Activated CD4-positive, CD25-positive, alpha-beta regulatory T cell treated with anti-CD3 and anti-CD28 coated beads, Interleukin-2, amount 50 U/mL, for 72 hours (primary cell): ENCODE data around the gene SH3BP4.

Experiments
- DNase-seq: peaks from one replicate; pipeline ENCODE4 v3.0.0; 2021

The SH3BP4 gene

GRCh38 chr2:234951664-234952269, at the start of gene SH3BP4:
SH3BP4 (plus strand) TSS chr2:234952017; CDS start chr2:235035003, 82,986 bp downstream.
- DNase-seq: no peak

GRCh38 chr2:234904785-234905184, 47.0 kb upstream of the SH3BP4 start:
- no peak for DNase-seq

GRCh38 chr2:234905547-234906265, 46.1 kb upstream of the SH3BP4 start:
- DNase-seq: no peak

DNA sequence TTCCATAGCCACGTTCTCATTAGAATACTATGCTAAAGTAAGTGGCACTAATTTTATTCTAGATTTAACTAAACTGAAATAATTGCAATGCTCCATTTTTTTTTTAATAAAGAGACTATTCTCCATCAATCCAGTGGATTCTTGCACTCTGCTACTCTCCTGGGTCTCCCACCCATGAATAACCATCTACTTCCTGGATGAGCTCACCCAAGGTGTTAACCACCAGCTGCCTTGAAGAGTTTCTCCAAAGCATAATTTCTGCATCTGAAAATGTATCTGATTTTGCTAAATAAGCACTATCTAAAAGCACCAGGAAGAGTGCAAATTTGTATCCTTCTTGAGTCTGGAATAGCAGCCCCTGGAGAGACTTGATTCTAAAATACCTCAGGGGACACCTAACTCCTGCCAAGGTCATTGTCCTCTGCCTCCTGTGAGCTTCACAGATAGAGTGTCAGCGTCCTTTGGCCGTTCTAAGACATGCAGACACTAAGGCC, 41.6 kb upstream of the SH3BP4 start:
- no peak for DNase-seq

DNA sequence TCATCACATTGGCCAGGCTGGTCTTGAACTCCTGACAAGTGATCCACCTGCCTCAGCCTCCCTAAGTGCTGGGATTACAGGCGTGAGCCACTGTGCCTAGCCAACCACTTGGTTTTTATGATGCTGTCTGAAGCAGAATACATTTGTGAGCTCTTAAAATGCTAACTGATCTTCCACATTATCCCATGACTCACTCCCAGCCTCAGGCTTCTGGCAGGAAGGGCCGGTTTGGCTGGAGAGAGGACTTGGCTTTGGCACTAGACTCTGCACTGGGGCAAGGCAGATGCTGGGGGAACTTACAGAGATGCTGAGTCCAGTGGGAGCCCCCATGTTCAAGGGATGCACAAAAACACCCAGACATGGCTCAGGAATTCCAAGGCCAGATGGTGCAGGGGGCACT, 40.5 kb upstream of the SH3BP4 start:
- DNase-seq: no peak

GRCh38 chr2:234912437-234912836, 39.4 kb upstream of the SH3BP4 start:
- no peak for DNase-seq

DNA sequence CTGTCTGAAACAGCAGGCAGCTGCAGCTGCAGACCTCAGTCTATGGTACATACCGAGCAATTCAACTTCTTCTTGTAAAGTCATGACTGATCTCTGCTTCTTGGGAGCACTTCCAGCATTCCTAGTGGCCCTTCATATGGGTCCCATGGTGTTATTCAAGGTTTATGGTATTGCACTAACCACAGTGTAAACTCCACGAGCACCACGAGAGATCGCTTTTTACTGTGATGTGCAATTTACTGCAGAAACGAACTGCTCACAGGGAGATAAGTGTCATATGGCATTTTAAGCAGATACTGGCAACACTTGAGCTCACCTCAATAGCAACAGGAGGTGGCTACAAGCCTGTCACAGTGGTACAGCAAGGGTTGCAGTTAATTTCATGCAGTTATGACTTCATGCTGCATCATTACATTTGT, 38.6 kb upstream of the SH3BP4 start:
- DNase-seq: no peak

DNA sequence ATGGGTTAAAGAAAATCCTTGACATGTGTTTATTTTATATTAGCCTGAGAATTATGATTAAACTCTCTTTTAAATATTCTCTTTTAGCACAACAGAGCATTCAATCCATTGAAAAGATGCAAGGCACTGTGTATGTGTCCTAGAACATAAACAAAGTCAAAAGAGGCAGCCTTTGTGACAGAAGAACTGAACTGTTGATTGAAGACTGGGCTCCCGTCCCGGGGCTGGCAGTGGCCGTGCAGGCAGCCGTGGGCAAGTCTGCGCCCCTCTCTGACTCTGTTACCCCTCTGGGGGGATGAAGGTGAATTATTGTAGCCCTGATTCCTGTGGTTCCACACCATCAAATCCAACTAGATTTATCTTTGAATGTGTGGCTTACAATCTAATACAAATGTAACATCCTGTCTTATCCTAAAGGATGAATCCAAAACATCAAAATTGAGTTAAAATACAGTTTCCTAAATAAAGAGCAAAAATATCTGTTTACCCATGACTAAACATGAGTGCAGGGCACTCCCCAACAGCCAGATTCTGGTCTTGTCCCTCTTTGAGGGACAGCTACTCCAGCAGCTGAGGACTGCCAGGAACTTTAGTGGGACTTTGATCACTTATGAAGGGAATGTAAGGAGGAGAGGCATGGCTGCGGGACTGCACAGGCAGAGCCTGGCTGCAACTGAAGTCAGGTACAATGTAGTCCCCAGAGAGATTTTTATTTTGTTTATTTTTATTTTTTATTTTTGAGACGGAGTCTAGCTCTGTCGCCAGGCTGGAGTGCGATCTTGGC, 37.3 kb upstream of the SH3BP4 start:
- no peak for DNase-seq

DNA sequence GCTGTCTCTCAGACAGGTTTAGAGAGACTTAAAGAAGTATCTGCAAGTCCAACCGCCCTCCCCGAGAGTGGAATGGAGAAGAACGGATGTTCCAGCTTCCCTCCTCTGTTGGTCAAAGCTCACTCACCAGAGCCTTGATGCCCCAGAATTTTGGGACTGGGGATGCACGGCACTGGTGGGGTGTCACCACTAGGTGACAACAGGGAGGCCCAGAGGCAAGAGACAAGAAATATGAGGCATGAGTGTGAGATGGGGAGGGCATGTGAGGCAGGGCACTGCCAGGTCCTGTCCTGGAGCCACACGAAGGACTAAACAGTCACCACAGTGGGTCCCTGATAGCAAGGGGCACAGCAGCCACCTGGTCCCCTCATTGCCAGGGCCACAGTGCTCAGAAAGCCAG, 35.1 kb upstream of the SH3BP4 start:
- no peak for DNase-seq

- DNase-seq: no peak
Measured at GRCh38 chr2:234917211-234917975, 34.4 kb upstream of the SH3BP4 start.

DNA sequence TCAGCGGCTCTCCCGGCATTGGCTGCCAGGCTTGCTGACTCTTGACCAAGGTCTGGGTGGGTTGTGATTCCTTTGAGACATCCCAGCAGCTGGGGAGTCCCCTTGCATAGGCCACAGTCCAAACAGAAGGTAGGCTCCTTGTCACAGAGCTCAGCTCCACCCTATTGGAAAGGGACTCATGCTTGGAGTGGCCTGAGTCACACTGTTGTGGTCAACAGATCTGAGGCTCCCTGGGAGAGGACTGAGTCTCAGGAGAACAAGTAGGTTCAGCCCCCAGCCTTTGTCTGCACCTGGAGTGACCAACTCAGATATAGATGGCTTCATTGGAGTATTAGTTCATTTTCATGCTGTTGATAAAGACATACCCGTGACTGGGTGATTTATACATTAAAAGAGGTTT, 32.1 kb upstream of the SH3BP4 start:
- DNase-seq: no peak

DNA sequence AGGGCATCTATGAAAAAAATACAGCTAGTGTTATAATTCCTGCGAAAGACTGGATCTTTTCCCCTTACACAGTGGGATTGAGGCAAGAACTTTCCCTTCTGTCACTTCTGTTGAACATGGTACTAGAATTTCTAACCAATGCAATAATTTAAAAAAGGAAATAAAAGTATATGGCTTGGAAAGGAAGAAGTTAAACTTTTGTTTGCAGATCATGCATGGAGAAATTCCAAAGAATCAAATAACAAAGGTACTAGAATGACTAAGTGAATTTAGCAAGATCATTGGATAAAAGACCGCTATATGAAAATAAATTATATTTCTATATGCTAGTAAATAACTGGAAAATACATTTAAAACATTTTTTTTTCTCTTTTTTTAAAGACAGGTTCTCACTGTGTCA, 31.0 kb upstream of the SH3BP4 start:
- no peak for DNase-seq

DNA sequence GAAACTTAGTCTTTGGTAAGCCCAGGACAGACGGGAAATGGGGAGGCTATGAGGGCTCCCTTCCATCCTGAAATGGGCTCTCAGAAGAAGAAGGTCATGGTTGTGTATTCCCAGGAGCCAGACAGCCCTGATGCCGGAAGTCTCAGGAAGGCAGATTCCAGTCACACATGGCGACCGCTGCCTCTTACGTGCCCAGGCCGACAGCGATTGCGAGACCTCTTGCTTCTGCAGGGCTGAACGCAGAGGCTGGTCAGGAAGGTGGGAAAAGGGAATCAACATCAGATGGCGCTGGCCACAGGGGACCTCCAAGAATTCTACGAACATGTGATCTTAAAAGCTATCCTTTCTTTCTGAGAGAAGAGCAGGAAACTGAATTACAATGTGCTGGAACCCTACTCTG, 22.8 kb upstream of the SH3BP4 start:
- no peak for DNase-seq

- DNase-seq: no peak
Measured at GRCh38 chr2:234930397-234930796, 21.4 kb upstream of the SH3BP4 start.

GRCh38 chr2:234931371-234931770, 20.4 kb upstream of the SH3BP4 start:
- no peak for DNase-seq

DNA sequence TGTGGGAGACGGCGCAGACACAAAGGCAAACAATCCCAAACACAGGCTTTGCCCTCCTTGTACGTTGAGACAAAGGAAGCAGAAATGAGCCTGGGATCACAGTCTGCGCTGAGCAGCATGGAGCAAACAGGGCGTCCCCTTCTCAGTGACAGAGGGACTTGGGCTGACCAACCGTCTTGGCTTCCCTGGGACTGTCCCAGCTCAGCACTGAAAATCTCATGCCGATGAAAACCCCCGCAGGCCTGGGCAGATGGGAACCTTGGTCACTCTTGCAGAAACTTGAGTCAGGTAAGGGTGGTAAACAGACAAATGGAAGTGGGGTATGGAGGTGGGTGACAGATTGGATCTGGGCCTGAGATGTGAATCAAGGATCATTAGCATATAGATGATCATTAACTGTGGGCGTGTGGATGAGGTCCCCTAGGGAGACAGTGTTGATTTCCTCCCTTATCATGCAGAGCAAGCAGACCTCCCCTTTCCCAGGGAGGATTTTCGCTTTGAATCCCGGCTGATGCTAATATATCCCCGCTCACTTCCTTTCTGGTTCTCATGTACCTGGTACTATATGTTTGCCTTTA, 19.1 kb upstream of the SH3BP4 start:
- DNase-seq: no peak

DNA sequence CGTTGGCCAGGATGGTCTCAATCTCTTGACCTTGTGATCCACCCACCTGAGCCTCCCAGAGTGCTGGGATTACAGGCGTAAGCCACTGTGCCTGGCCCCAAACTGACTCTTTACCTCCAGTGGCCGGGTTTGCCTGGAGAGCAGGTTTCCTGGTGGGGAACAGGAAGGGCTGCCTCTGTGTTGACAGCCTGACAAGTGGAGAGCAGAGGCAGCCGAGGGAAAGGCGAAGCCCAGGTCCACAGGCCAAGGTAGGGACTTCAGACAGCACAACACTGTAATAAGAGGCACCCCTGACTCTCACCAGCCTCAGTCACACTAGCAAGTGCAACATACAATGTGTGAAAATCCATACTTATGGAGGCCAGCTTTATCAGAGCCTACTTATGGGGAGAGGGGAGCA, 16.5 kb upstream of the SH3BP4 start:
- DNase-seq: no peak

DNA sequence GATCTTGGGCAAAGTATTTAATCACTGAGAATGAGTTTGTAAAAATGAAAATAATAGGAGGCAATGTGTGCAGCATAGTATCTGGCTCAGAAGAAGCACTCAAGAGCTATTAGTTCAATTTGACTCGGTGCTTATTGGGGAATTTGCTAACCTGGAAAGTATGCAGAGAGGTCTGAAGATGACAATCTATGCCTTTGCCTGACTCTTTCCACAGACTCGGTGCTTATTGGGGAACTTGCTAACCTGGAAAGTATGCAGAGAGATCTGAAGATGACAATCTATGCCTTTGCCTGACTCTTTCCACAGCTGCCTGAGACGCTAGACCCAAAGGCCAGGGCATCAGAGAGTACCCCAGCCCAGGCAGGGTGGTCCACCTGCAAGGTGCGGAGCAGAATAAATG, 12.2 kb upstream of the SH3BP4 start:
- DNase-seq: no peak

GRCh38 chr2:234939996-234940395, 11.8 kb upstream of the SH3BP4 start:
- DNase-seq: no peak

GRCh38 chr2:234940527-234940926, 11.3 kb upstream of the SH3BP4 start:
- no peak for DNase-seq

DNA sequence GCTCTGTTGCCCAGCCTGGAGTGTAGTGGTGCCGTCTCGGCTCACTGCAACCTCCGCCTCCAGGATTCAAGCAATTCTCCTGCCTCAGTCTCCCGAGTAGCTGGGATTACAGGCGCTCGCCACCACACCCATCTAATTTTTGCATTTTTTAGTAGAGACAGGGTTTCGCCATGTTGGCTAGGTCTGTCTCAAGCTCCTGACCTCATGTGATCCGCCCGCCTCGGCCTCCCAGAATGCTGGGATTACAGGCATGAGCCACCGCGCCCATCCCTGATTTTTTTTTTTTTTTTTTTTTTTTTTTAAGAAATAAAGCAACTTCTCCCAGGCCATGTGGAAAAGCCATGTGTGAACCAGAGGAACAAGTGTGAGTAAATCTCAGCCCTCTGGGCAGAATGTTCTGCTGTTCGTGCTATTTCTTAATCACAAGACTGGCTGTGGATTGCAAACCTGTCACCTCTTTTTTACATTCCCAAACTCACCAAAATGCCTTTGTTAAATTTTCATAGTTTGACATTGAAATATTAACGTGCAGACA, 6.4 kb upstream of the SH3BP4 start:
- no peak for DNase-seq

DNA sequence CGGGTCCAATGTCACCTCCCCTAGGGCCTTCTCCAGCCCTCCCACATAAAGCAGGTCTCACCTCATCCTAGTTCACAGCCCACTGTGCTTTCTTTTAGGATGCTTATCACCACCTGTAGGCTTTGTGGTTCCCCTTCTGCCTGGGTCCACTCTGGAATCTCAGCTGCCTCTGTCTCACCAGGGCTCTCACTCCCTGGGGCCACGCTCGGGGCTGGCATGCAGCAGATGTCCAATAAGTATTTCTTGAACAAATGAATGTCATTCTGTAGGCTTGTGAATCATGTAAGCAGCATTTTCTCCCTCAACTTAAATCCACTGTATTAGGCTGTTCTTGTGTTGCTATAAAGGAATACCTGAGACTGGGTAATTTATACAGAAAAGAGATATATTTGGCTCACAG, 4.3 kb upstream of the SH3BP4 start:
- DNase-seq: no peak
